ENCODE results near the gene PARG.

- TF ChIP-seq EZH2phosphoT487 (IDR thresholded peaks at IDR 0.05; ENCODE audit: borderline replicate concordance) (no peak), CTCF (conservative IDR thresholded peaks at IDR 0.05; ENCODE audit: low read length) (no peak)
Observed at GRCh38 chr10:49776851-49777250, 165.0 kb downstream of the PARG start.

Measured in Loucy (cell line).